RCC 7860 (cell line): ENCODE data around the gene INO80C.

Experiments
- DNase-seq: peaks from one replicate; pipeline ENCODE4 v3.0.0-alpha.2; 2015; ENCODE audit warnings: low spot score
- FAIRE-seq: peaks from 2 replicates; lab custom pipeline; 2012; peaks lifted over from hg19 to GRCh38; lab: Jason Lieb, UNC

INO80C gene

DNA sequence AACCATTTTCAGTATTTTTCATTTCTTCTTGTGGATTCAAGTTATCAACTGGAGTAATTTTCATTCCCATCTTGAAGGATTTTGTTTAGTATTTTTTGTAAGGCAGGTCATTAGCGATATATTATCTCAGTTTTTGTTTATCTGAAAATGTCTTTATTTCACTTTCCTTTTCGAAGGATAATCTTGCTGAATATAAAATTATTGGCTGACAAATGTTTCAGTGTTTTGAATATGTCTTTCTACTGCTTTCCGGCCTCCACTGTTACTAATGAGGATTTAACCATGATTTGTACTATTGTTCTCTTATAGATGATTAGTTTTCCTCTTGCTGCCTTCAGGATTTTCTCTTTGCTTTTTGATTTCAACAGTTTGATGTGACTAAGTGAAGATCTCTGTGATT, 62.4 kb downstream of the INO80C start:
- no peak for FAIRE-seq

DNA sequence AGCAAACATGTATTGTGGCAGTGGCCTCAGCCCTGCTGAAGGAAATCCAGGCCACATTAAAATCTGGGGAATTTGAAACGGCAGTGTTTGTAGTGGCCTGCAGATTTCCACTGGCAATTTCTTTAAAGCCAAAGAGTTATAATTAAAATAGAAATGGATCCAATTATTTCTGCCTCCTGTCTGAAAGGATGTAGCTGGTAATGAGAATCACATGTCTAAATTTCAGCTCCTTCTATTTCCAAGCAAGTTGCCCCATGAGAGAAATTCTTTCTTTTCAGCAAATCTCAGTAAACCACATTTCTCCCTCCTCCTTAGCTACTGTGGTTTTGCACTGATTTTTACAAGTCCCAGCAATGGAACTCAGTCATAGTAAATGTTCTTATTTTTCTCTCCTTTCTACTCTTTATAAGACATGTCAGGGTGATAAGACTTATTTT, 65.2 kb downstream of the INO80C start:
- no peak for FAIRE-seq
- DNase-seq: no peak

More for the DNA sequence above, 62.4 kb downstream of the INO80C start:
- no peak for DNase-seq

DNA sequence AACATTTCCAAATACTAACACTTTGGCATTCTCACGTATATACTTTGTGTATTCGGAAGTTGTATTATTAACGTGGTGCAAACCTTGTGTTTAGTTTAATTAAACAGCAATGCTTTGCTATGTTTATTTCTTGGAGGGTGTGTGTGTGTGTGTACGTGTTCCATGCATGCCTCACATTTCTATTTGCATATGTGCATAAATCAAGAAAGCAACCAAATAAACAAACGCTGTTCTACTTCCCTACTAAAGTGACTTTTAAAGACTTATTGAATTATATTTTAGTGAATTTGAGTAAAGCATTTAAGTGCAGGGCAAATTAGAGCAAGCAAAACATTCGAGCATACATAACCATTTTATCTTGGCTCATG, 66.4 kb downstream of the INO80C start:
- DNase-seq: no peak
- no peak for FAIRE-seq

DNA sequence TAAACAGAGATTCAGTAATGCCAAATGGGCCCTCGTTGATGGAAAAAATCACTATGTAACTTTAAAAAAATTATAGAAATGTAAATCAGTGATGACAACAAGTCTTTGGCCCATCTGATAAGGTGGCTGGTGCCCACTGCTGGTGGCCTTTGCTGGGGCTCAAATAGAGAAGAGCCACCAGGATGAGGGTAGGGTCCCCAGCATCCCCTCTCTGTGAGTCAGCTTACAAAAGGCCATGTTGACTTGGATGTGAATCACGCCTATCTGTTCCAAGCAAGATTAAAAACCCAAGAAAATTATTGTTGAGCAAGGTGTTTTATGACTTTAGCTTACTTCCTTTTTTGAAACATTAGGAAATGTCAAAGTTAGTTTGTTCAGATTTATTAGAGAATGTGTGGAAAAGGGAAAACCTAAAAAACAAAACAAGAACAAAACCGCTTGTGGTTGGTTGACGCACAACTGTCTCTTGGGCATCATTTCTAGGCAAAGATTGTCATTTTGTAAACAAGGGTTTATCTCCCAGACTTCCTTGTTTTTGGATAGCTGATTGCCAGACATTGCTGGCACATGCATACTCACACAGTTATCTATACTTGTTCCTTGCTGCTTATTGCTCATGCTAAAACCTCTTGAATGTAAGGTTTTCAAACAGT, 66.9 kb downstream of the INO80C start:
- DNase-seq: no peak
- no peak for FAIRE-seq

DNA sequence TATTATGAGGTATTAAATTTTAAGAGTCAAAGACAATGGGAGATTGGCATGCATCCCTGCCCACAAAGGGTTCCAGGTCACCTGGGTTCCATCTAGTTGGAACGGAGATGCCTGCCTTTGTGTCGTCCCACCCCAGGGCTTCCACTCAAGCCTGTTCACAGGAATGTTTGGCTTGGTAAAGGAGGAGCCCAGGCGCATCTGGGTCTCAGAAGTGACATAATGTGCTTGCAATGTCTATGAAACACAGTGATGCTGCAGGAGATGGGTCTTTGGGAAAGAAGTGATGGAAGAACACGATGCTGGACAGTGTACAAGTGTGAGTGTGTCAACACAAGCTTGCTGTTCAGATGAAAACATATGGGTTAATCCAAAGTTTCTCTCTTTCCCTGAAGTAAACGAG, 71.0 kb downstream of the INO80C start:
- FAIRE-seq: no peak

DNA sequence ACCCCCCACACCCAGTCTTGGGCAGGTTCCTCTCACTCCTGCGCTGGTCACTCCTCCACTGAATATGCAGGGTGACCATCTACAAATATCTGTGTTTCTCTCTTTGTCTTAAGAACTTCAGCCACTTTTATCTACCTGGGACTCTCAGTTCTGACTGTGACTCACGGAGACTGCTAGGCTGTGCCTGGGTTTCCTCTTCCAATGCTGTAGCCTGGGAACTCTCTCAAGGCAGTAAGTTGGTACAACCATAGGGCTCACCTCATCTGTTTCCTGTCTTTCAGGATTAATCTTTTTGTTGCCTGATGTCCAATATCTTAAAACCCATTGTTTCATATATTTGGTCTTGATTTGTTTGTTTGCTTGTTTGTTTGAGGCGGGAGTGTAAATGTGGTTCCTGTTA, 73.4 kb downstream of the INO80C start:
- FAIRE-seq (no peak), DNase-seq (no peak)

More for the DNA sequence above, 71.0 kb downstream of the INO80C start:
- DNase-seq: no peak

DNA sequence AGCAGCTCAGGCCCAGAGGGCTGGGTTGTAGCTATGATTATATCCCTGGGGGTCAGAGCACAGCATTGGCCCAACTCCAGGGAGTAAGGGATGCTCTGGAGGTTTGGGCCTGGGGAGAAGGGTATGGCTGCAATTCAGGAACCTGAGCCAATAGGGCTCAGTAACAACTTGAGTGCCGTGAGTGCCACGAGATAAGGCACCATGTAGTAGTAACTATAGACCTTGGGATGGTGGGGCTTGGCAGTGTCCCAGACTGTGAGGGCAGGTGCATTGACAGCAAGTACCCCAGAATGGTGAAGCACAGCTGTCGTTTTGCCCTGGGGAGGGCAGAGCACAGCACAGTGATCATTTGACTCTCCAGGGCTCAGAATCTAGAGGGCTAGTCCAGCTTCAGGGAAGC, 75.5 kb downstream of the INO80C start:
- FAIRE-seq (no peak), DNase-seq (no peak)

DNA sequence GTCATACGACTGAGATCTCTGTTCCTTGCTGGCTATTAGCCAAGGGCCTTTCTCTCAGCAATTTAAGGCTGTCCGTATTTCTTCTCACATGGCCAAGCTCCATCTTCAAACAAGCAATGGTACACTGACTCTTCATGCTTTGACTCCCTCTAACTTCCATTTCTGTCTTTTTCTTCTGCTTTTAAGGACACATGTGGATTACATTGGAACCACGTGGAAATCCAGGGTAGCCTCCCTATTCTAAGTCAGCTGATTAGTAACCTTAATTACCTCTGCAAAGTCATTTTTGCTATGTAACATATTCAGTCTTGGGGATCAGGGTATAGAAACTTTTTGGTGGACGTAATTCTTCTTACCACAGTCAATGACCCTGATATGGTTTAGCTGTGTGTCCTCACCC, 79.2 kb downstream of the INO80C start:
- DNase-seq (no peak), FAIRE-seq (no peak)
